Measurements from ENCODE around the gene CTCFL.

- TF ChIP-seq CTCF (conservative IDR thresholded peaks at IDR 0.05), result no peak
- no peak for TF ChIP-seq EZH2 (IDR thresholded peaks at IDR 0.05; ENCODE audit: low read depth)
Measured at GRCh38 chr20:57566803-57567459, 42.0 kb upstream of the CTCFL start.
